ENCODE measurements around the gene SATB1.

- TF ChIP-seq CTCF (IDR thresholded peaks at IDR 0.05 in 4 of 5, conservative IDR thresholded peaks at IDR 0.05 in 1 of 5) (no peak), POLR2A (IDR thresholded peaks at IDR 0.05) (no peak)
Observed at GRCh38 chr3:18441551-18441950, 16.4 kb upstream of the SATB1 start.

All from gastrocnemius medialis (tissue), 4 donors.